Upper lobe of left lung (tissue), 4 donors: ENCODE results near the gene CHPT1.

Source experiments
- CTCF ChIP-seq, 6 experiments: fragments of 450-650 bp in 4 of 6; fragments of 200-600 bp in 2 of 6; sonication (generic) in 2 of 6; IDR thresholded peaks; one replicate each; pipeline ENCODE4 v1.5.1; 2016 to 2019; ENCODE audit warnings: antibody characterized with exemption in 6 of 6
- EP300 ChIP-seq, 4 donors: sonication (generic); formaldehyde crosslinking; IDR thresholded peaks; one replicate each; pipeline ENCODE4 v1.5.1; 2017; ENCODE audit warnings: antibody characterized with exemption in 4 of 4, control low read depth in 2 of 4
- POLR2A ChIP-seq, 4 donors: fragments of 450-650 bp; IDR thresholded peaks; one replicate each; pipeline ENCODE4 v1.5.1; 2016 to 2017; ENCODE audit warnings: antibody characterized with exemption in 4 of 4, mild to moderate bottlenecking in 2 of 4
- POLR2AphosphoS5 ChIP-seq, 2 donors: sonication (generic); formaldehyde crosslinking; IDR thresholded peaks; one replicate each; pipeline ENCODE4 v1.5.1; 2017; ENCODE audit warnings: antibody characterized with exemption in 2 of 2

DNA sequence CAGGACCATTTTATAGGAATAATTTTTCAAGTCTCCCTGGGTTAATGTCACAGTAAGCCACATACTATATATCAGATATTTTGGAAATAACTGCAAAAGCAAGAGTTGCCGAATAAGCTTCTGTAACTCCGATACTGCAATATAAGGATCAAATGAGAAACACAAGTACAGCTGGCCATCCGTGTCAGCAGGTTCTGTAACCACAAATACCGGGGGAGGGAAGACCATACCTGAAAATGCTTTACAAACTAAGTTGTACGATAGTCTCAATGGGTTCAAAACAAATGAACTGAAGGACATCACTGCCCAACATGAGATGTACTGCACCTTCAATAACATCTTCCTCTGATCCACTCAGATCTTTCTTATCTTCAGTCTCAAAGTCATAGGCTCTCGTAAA is 40.0 kb downstream of the CHPT1 start:
- no peak for TF ChIP-seq CTCF (IDR thresholded peaks at IDR 0.05)
- TF ChIP-seq POLR2AphosphoS5 (IDR thresholded peaks at IDR 0.05), result no peak
- TF ChIP-seq POLR2A (IDR thresholded peaks at IDR 0.05), result no peak
- no peak for TF ChIP-seq EP300 (IDR thresholded peaks at IDR 0.05)
